Brain microvascular endothelial cell (primary cell): ENCODE data around the gene SEMA3D.

Experiments
- DNase-seq: peaks from one replicate; pipeline ENCODE4 v3.0.0-alpha.2; 2020
- H3K27ac ChIP-seq: fragments of 250-450 bp; sonication (Bioruptor Pico); 2 replicates; pipeline ENCODE4 v1.5.1; 2020; ENCODE audit warnings: mild to moderate bottlenecking, moderate library complexity
- H3K27me3 ChIP-seq: fragments of 250-450 bp; sonication (Bioruptor Pico); replicated peaks from 2 replicates; pipeline ENCODE4 v1.5.1; 2020; ENCODE audit warnings: mild to moderate bottlenecking
- H3K36me3 ChIP-seq: fragments of 250-450 bp; sonication (Bioruptor Pico); replicated peaks from 2 replicates; pipeline ENCODE4 v1.5.1; 2020; ENCODE audit warnings: mild to moderate bottlenecking
- H3K4me3 ChIP-seq: 2 replicates; pipeline ENCODE4 v1.5.1; 2011; ENCODE audit warnings: low read depth, mild to moderate bottlenecking, control low read depth, low read length, moderate library complexity
- in situ Hi-C: cut with HindIII; loops from 2 replicates; pipeline ENCODE4 v1.10.0; 2017; ENCODE audit warnings: low sequenced_read_pairs, low pct_ligation_motif_present
- TF ChIP-seq, protein P1 (sequence below): IDR thresholded peaks from 2 replicates; pipeline ENCODE4 v1.5.1; 2011; ENCODE audit warnings: low read depth, mild to moderate bottlenecking, moderate library complexity, low read length, control low read depth, inconsistent platforms; ENCODE audit errors: missing control alignments

Gene SEMA3D

DNA sequence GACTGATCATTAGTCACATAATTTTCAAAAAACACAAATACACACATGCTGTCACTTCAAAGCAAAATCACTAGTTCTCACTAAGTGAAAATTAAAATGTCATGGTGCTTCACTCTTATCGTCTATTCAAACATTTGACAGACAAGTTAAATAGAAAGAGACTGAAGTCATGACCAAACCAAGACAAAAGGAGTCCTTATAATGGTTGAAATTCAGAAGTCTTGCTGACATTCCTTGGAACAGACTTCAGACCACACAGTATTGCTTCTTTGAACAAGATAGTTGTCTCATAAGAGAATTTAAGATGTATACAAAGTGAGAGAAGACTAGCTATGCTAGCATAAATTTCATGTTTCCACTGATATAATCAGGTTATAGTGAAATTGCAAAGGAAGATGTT, 119.5 kb downstream of the SEMA3D start:
- no peak for DNase-seq
- no peak overlapping the region for H3K4me3 ChIP-seq
- TF ChIP-seq, protein P1, sequence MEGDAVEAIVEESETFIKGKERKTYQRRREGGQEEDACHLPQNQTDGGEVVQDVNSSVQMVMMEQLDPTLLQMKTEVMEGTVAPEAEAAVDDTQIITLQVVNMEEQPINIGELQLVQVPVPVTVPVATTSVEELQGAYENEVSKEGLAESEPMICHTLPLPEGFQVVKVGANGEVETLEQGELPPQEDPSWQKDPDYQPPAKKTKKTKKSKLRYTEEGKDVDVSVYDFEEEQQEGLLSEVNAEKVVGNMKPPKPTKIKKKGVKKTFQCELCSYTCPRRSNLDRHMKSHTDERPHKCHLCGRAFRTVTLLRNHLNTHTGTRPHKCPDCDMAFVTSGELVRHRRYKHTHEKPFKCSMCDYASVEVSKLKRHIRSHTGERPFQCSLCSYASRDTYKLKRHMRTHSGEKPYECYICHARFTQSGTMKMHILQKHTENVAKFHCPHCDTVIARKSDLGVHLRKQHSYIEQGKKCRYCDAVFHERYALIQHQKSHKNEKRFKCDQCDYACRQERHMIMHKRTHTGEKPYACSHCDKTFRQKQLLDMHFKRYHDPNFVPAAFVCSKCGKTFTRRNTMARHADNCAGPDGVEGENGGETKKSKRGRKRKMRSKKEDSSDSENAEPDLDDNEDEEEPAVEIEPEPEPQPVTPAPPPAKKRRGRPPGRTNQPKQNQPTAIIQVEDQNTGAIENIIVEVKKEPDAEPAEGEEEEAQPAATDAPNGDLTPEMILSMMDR, result no peak
- H3K36me3 ChIP-seq, result no peaks in the 10 kb centered on the region
- H3K27me3 ChIP-seq, result no peaks in the 10 kb centered on the region
- no peak overlapping the region for H3K27ac ChIP-seq
- in situ Hi-C loops, result loop anchor here (25.0 kb wide), 1 partner anchor 120 kb away; the partner anchor contains the start of gene SEMA3D

DNA sequence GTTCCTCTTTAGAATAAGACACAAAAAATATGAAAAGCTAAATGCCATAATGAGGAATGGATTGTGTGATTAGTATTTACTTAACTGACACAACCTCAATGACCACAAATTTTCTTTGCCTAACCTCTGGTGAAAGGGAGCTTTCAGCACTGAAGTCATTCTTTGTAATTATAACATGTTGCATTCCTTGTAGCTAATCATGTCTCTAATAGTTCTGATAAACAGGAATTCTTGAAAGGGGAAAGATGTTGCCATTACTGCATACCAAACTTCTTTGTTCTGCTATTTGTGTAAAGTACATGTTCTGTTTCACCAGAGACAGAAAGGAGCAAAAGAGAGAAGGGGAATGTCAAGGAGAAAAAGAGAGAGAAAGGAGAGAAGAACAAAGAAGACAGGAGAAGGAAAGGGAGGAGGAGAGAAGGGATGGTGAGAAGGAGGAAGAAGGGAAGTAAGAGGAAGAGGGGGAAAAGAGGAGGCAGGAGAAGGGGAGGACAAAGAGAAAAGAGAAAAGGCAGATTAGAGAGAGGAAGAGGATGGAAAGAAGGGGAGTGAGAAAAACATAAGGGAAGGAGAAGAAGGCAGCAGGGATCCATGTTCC, 120.9 kb downstream of the SEMA3D start:
- TF ChIP-seq, protein P1, result no peak
- Histone ChIP-seq H3K4me3 (no peak overlapping the region), H3K27ac (no peak overlapping the region), H3K27me3 (no peaks in the 10 kb centered on the region), H3K36me3 (no peaks in the 10 kb centered on the region)
- in situ Hi-C loops, result loop anchor here (25.0 kb wide), 1 partner anchor 121 kb away; the partner anchor contains the start of gene SEMA3D
- DNase-seq, result no peak

DNA sequence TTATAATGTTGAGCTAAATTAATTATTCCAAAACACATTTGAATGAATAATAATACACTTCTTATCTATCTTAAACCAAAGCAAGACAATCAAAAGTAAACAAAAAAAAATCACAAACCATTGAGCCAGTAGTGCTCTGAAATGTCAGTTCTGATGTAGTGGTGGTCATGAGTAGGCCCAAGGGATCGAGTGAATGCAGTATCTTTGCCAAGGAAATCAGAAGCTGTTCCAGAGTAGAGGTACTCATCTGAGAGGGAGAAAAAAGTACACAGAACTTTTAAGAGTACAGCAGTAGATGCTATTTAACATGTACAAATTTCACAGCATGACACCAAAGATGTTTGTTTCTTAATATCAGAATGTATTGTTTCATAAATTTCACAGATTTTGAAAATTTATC, 121.5 kb downstream of the SEMA3D start:
- TF ChIP-seq, protein P1, result no peak
- in situ Hi-C loops, result loop anchor here (25.0 kb wide), 1 partner anchor 122 kb away; the partner anchor contains the start of gene SEMA3D
- Histone ChIP-seq H3K4me3 (no peak overlapping the region), H3K27me3 (no peaks in the 10 kb centered on the region), H3K36me3 (no peaks in the 10 kb centered on the region), H3K27ac (no peak overlapping the region)
- peak; percentile 73 for DNase-seq

DNA sequence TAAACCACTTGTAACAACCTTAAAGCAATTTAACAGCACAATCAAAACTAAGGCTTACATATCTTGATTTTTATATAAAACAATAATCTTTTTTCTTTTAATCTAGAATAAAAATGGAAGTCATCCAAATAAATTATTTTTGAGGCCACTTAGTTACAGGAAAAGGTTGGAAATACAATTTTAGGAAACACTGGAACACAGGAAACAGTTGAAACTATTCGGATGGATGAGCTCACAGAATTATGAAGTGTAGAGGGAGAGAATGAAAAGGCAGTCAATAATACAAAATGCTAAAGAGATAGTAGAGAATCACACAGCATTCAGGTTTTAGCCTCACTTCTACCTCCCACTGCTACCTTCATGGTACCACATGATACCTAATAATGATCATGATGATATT, 124.2 kb downstream of the SEMA3D start:
- Histone ChIP-seq H3K27me3 (no peaks in the 10 kb centered on the region), H3K36me3 (no peaks in the 10 kb centered on the region), H3K4me3 (no peak overlapping the region), H3K27ac (no peak overlapping the region)
- TF ChIP-seq, protein P1, result no peak
- DNase-seq, result no peak
- in situ Hi-C loops, result loop anchor here (25.0 kb wide), 1 partner anchor 125 kb away; the partner anchor contains the start of gene SEMA3D

DNA sequence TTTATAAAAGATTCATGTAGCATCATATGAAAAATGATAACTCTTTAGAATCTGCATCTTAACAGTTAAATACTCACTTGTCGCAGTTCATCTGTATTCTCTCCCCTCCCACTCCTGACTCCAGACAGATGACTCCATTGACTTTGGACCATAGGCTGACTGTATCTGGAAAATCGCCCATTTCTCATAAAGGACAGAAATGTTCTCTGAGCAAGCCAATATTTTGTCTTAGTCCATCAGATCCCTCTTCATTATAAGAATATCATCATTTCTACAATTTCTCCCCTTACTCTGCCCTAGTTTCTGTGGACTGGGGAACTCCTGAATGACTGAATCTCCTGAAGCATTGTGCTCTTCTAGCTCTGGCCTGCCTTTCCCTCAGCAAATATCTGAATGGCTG, 125.4 kb downstream of the SEMA3D start:
- no peak overlapping the region for H3K4me3 ChIP-seq
- no peak overlapping the region for H3K27ac ChIP-seq
- DNase-seq, result no peak
- in situ Hi-C loops, result loop anchor here (25.0 kb wide), 1 partner anchor 126 kb away; the partner anchor contains the start of gene SEMA3D
- TF ChIP-seq, protein P1, result no peak
- H3K36me3 ChIP-seq, result no peaks in the 10 kb centered on the region
- H3K27me3 ChIP-seq, result no peaks in the 10 kb centered on the region
